CD4-positive, alpha-beta T cell treated with Interleukin-6 at 100 ng/mL for 8 hours (primary cell): ENCODE results near the gene NPM1.

Source experiments
- DNase-seq: peaks from one replicate; pipeline ENCODE4 v3.0.0-alpha.2; 2020; ENCODE audit warnings: mixed read lengths, low spot score

NPM1 gene

GRCh38 chr5:171450423-171451331 is 63.0 kb downstream of the NPM1 start:
- DNase-seq: no peak

GRCh38 chr5:171451421-171451820 is 63.8 kb downstream of the NPM1 start:
- DNase-seq: no peak

GRCh38 chr5:171453056-171453725 is 65.5 kb downstream of the NPM1 start:
- no peak for DNase-seq

DNA sequence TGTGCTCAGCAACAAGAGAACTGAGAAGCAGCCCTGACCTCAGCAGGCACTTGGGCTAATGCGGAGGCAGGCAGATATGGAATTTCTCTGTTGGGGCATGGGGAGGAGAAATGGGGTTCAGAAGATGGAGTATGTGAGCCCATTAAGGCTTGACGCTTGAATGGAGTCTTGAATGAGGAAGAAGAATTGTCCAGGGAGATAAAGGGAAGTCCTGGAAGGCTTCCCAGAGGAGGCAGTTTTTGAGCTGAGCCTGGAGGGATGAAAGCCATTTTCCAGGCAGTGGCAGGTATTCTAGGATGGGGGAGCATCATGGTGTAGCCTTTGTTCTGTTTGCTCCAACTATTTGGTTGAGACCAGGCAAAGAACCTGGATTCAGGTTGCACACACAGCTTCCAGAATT is 66.3 kb downstream of the NPM1 start:
- no peak for DNase-seq

- no peak for DNase-seq
Measured at GRCh38 chr5:171454549-171454948, 66.9 kb downstream of the NPM1 start.

- DNase-seq: no peak
Measured at GRCh38 chr5:171455522-171455921, 67.9 kb downstream of the NPM1 start.

GRCh38 chr5:171457208-171457981 is 69.7 kb downstream of the NPM1 start:
- no peak for DNase-seq

DNA sequence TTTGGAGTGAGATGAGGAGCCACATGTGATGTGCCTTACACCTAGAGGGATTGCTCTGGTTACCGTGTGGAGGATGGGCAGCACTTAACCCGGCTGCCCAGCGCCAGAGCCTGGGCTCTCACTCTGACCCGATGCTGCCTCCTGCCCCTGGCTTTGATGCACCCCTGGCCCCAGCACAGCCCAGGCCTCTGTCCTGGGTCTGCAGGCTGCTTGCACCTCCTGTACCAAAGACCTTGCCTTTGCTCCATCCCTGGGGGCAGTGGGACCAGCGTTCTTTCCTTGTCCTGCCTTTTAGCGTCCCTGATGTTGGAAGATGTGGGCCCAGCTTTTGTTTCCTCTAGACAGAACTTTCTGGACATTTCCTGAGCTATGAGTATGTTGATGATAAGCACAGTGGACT is 72.2 kb downstream of the NPM1 start:
- no peak for DNase-seq
